NCI-H748 treated with DMSO at 0.1 percent for 48 hours (cell line): ENCODE data around the gene ABHD5.
"Not testable (repeated sequence)": the region's sequence is repeated elsewhere in the genome, so short reads cannot be mapped to it uniquely, and the experiment has no call there.

Experiments
- DNase-seq: peaks from one replicate; lab custom pipeline; 2025; lab: John Stamatoyannopoulos, UW

Gene ABHD5

DNA sequence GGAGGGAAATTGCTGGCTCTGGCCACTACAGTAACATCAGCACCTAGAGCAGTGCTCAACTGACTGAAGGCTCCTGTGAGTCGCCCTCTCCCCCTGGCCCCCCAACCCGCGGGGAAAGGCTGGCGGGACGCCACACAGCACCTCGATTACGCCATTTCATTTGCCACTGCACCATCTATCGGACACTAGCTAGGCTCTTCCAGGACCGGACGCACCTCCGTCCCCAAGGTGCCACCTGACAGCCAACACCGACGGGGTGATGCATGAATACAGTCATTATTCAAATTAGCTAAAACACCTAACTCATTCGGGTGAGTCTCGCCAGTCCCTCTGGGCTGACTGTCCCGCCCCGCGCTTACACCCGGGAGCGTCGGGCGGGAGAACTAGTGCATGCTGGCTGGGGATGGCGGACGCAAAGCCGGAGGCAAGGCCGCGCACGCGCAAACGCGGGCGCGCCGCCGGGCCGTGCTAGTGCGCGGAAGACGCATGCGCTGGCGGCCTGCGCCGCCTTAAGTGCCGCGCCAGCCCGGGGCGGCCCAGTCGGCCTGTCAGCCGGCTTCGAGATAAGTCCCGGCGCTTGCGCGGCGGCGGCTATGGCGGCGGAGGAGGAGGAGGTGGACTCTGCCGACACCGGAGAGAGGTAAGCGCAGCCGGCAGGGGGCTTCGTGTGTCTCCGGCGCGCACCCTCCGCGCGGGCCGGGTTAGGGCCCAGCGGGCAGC is at the start of gene ABHD5:
Gene ABHD5, plus strand, starts transcription at position 539 of the 720 bp plus-strand sequence. Its CDS starts 55 bp downstream, at position 594.
- peak; percentile 73 for DNase-seq

GRCh38 chr3:43641306-43642114 is 49.2 kb upstream of the ABHD5 start:
- no peak for DNase-seq

GRCh38 chr3:43644443-43644842 is 46.3 kb upstream of the ABHD5 start:
- no peak for DNase-seq

- DNase-seq: no peak
Observed at GRCh38 chr3:43647331-43648166, 43.2 kb upstream of the ABHD5 start.

- no peak for DNase-seq
Observed at GRCh38 chr3:43648957-43649356, 41.8 kb upstream of the ABHD5 start.

DNA sequence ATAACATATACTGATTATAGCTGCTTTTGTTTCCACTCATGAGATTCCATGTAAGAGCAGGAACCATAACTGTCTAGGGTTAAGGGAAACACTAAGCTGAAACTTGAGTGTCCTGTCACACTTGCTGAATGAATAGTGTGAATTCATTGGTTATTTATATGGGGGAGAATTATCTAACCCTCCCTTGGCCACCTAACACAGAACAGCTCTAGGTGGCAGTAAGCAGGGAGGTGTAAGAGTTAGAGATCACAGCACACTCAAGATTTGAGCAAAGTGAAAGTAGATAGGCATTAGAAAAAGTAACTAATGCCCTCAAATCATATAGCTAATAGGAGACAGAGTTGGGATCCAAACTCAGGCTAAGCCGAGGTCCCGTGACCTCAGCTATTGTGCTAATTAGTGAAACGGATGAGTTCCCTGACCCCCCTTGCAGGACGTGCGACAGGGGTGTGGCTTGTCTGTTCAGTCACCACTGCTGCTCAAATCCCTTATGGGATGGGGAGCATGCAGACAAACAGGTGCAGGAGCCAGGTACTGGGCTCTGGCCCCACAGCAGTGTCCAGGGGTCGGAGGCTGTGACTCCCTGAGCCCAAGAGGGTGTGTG is 41.3 kb upstream of the ABHD5 start:
- no peak for DNase-seq

DNA sequence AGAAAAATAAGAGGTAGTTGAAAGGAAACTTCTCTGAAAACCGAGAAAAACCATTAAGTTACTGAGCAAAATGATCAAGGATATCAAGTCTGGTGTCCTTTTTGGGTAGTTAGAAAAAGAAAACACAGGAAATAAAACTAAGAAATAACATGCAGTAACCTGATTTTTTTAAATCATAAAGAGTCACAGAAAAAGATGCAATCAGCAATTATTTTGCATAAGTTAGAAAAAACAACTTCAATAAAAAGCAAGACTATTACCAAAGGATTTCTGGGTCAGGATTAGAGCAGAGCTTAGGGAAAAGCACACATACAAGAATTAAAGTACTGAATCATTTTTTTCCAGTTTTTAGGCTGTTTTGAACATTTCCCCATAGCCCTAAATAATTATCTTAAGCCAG is 40.4 kb upstream of the ABHD5 start:
- no peak for DNase-seq

- not testable (repeated sequence) for DNase-seq
Observed at GRCh38 chr3:43656390-43656789, 34.3 kb upstream of the ABHD5 start.

DNA sequence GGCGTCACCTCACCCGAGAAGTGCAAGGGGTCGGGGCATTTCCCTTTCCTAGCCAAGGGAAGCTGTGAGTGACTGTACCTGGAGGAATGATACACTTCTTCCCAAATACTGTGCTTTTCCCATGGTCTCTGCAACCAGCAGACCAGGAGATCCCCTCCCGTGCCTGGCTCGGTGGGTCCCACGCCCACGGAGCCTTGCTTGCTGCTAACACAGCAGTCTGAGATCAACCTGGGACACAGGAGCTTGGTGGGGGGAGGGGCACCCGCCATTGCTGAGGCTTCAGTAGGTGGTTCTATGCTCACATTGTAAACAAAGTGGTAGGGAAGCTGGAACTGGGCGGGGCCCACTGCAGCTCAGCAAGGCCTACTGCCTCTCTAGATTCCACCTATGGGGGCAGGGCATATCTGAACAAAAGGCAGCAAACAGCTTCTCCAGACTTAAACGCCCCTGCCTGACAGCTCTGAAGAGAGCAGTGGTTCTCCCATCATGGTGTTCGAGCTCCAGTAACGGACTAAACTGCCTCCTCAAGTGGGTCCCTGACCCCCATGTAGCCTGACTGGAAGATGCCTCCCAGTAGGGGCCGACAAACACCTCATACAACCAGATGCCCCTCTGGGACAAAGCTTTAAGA is 31.4 kb upstream of the ABHD5 start:
- DNase-seq: no peak

- not testable (repeated sequence) for DNase-seq
Observed at GRCh38 chr3:43661376-43661775, 29.4 kb upstream of the ABHD5 start.

GRCh38 chr3:43665011-43665410 is 25.7 kb upstream of the ABHD5 start:
- DNase-seq: not testable (repeated sequence)

- DNase-seq: no peak
Observed at GRCh38 chr3:43670635-43671522, 19.9 kb upstream of the ABHD5 start.

DNA sequence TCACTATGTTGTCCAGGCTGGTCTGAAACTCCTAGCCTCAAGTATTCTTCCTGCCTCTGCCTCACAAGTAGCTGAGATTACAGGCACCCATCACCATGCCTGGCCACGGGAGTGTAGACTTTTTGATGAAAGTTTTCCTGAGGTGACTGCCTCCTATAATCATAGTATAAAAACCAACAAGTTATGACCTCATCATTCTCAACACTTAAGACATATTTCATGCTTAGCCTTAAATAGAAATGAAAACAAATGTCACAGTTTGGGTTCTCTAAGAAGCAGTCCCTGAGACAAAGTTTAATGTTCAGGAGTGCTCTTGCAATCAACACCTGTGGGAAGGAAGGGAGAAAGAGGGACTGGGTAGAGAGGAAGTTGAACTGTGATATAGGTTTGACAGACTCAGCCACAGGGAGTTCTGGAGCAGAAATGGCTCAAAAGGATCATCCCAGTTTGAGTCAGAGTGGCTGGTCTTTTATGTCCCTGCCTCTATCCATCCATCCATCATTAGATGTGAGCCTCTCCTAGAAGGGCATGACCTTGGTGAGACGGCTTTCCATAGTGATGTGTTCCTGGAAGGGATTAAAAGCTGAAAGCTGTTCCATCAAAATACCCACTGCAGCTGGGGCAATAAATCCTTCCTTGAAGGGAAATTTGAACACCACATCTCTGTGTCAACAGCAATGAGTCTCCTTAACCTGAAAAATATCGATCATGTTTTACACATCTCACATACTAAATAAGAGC is 16.2 kb upstream of the ABHD5 start:
- DNase-seq: no peak

GRCh38 chr3:43675593-43675992 is 15.1 kb upstream of the ABHD5 start:
- DNase-seq: no peak

DNA sequence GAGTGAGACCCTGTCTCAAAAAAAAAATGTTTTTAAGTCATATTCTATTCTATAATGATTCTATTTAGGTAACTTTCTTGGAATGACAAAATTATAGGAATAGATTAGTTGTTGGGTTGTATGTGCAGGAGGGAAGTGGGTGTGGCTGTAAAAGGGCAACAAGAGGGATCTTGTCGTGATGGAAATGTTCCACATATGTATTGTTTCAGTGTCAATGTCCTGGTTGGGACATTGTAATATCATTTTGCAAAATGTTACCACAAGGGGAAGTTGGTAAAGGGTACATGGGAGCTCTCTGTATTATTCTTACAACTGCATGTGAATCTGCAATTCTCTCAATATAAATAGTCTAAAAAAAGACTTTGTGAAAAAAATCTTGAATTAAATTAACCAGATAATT is 14.3 kb upstream of the ABHD5 start:
- DNase-seq: no peak

DNA sequence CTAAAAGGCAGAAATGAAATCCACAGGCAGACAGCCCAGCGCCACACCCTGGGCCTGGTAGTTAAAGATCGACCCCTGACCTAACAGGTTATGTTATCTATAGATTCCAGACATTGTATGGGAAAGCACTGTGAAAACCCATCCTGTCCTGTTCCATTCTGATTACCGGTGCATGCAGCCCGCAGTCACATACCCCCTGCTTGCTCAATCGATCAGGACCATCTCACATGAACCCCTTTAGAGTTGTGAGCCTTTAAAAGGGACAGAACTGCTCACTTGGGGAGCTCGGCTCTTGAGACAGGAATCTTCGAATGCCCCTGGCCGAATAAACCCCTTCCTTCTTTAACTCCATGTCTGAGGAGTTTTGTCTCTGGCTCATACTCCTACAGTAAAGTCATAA is 12.4 kb upstream of the ABHD5 start:
- DNase-seq: not testable (repeated sequence)

GRCh38 chr3:43678887-43679449 is 11.8 kb upstream of the ABHD5 start:
- DNase-seq: not testable (repeated sequence)

- not testable (repeated sequence) for DNase-seq
Observed at GRCh38 chr3:43680857-43681256, 9.9 kb upstream of the ABHD5 start.

DNA sequence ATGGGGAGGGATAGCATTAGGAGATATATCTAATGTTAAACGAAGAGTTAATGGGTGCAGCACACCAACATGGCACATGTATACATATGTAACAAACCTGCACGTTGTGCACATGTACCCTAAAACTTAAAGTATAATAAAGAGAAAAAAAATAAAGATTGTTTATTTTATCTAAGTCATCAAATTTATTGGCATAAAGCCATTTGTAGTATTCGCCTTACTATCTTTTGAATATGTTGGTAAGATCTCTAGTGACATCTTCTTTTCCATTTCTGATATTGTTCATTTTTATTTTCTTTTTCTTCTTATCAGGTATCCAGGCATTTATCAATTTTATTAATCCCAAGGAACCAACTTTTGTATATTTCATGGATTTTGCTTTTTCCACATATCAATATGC is 5.8 kb upstream of the ABHD5 start:
- DNase-seq: no peak
